OCI-LY7 (cell line): ENCODE measurements around the gene TMEM109. TPM values are rescaled to one million over a fixed set of nuclear protein-coding genes. Genes with fewer than 3 reads are reported as not detected.

Source experiments
- BruUV-seq: library from RNA; stranded (reverse); fragments of 400-500 nt; replicated peaks from 2 replicates; lab custom pipeline; 2021; lab: Mats Ljungman, UMichigan
- CTCF ChIA-PET: fragments of 300-600 bp; sonication (Branson Sonifier 250); formaldehyde crosslinking; loops from one replicate; lab custom pipeline; 2022; ENCODE audit warnings: antibody characterized with exemption; ENCODE audit not compliant: unreplicated experiment; lab: Charles Lee
- POLR2A ChIA-PET: fragments of 300-600 bp; sonication (Branson Sonifier 250); formaldehyde crosslinking; loops from one replicate; lab custom pipeline; 2022; ENCODE audit warnings: antibody characterized with exemption; lab: Charles Lee
- DNase-seq: peaks from one replicate; pipeline ENCODE4 v3.0.0-alpha.2; 2015; ENCODE audit warnings: low spot score
- H2AFZ ChIP-seq: fragments of 200-600 bp; sonication (generic), shearing (Covaris generic); 2 replicates; pipeline ENCODE4 v1.6.1; 2014; ENCODE audit warnings: mild to moderate bottlenecking, antibody characterized with exemption, low read length, moderate library complexity
- H3K27ac ChIP-seq: fragments of 200-600 bp; sonication (generic); 2 replicates; pipeline ENCODE4 v1.5.1; 2014; ENCODE audit warnings: mixed run types, low read depth, mild to moderate bottlenecking, moderate library complexity, low read length, inconsistent platforms; ENCODE audit not compliant: poor library complexity, severe bottlenecking
- H3K36me3 ChIP-seq: fragments of 200-600 bp; sonication (generic); 2 replicates; pipeline ENCODE4 v1.6.1; 2014; ENCODE audit warnings: mild to moderate bottlenecking, antibody characterized with exemption, low read length, moderate library complexity, mixed read lengths; ENCODE audit not compliant: insufficient read depth
- H3K4me1 ChIP-seq: fragments of 200-600 bp; sonication (generic); 2 replicates; pipeline ENCODE4 v1.5.1; 2014; ENCODE audit warnings: mild to moderate bottlenecking, low read length; ENCODE audit not compliant: insufficient read depth, poor library complexity, severe bottlenecking
- H3K4me2 ChIP-seq: fragments of 200-600 bp; sonication (generic); 2 replicates; pipeline ENCODE4 v1.6.1; 2014; ENCODE audit warnings: mild to moderate bottlenecking, low read length
- H3K4me3 ChIP-seq: fragments of 200-600 bp; sonication (generic); 2 replicates; pipeline ENCODE4 v1.5.1; 2014; ENCODE audit warnings: mild to moderate bottlenecking, low read depth, low read length; ENCODE audit not compliant: poor library complexity, severe bottlenecking
- H3K79me2 ChIP-seq: fragments of 200-600 bp; sonication (generic); 2 replicates; pipeline ENCODE4 v1.6.1; 2016; ENCODE audit warnings: low read depth, mild to moderate bottlenecking, low read length, moderate library complexity, mixed read lengths; ENCODE audit not compliant: insufficient read depth
- H3K9me2 ChIP-seq: fragments of 200-600 bp; sonication (generic); 2 replicates; pipeline ENCODE4 v1.6.1; 2016; ENCODE audit warnings: mild to moderate bottlenecking, low read length, mixed read lengths; ENCODE audit not compliant: insufficient read depth
- H3K9me3 ChIP-seq: fragments of 200-600 bp; sonication (generic); 2 replicates; pipeline ENCODE4 v1.6.1; 2014; ENCODE audit warnings: mild to moderate bottlenecking, mixed run types, low read length, mixed read lengths
- H4K20me1 ChIP-seq: fragments of 200-600 bp; sonication (generic); 2 replicates; pipeline ENCODE4 v1.6.1; 2014; ENCODE audit warnings: mild to moderate bottlenecking, antibody characterized with exemption, low read length, moderate library complexity, mixed read lengths; ENCODE audit not compliant: insufficient read depth
- CTCF ChIP-seq: fragments of 200-600 bp; sonication (generic); conservative IDR thresholded peaks from 2 replicates; pipeline ENCODE4 v1.5.1; 2014; ENCODE audit warnings: mild to moderate bottlenecking, antibody characterized with exemption, low read length, moderate library complexity, mixed read lengths
- EZH2phosphoT487 ChIP-seq: fragments of 200-600 bp; sonication (generic); IDR thresholded peaks from 2 replicates; pipeline ENCODE4 v1.6.1; 2018; ENCODE audit warnings: low read depth, borderline replicate concordance, mild to moderate bottlenecking, mixed run types, antibody characterized with exemption, low read length, moderate library complexity, mixed read lengths
- intact Hi-C: fragments of 100-400 bp; cut with micrococcal nuclease; formaldehyde crosslinking; loops from one replicate; pipeline ENCODE4 v1.10.0; 2022; ENCODE audit not compliant: unreplicated experiment
- total RNA-seq, 2 experiments: library from RNA; depleted of rRNA in 1 of 2; stranded (reverse); fragments of >200 nt in 1 of 2; shearing (Covaris generic) in 1 of 2; gene quantifications; 2 replicates each; pipeline ENCODE4 v1.2.3, GENCODE V29; 2014 to 2022

Gene TMEM109
- total RNA-seq, 2 experiments from 2014 or later = 57.0 to 67.8 TPM

- H3K36me3 ChIP-seq = no peaks in the 10 kb centered on the region
- no TSS peak for BruUV-seq
- H3K9me2 ChIP-seq = no peaks in the 10 kb centered on the region
- no peak overlapping the region for H3K4me2 ChIP-seq
- ChIA-PET CTCF (no interaction called here), POLR2A (no interaction called here)
- no peak for DNase-seq
- intact Hi-C loops = loop anchor here (10.0 kb wide), 1 partner anchor 61 kb away; no protein-coding TSS in a partner anchor
- no peak for TF ChIP-seq CTCF
- TF ChIP-seq EZH2phosphoT487 = no peak
- peaks cover 25% of the 10 kb centered on the region for H3K4me1 ChIP-seq
- H2AFZ ChIP-seq = no peak overlapping the region
- no peak overlapping the region for H3K4me3 ChIP-seq
- H3K27ac ChIP-seq = no peak overlapping the region
- no peaks in the 10 kb centered on the region for H4K20me1 ChIP-seq
- no peaks in the 10 kb centered on the region for H3K79me2 ChIP-seq
- H3K9me3 ChIP-seq = no peaks in the 10 kb centered on the region
Measured at GRCh38 chr11:60955571-60955970, 41.6 kb downstream of the TMEM109 start.

- Histone ChIP-seq H3K9me3 (no peaks in the 10 kb centered on the region), H3K4me1 (peaks cover 10% of the 10 kb centered on the region), H3K9me2 (no peaks in the 10 kb centered on the region), H3K4me2 (no peak overlapping the region), H4K20me1 (no peaks in the 10 kb centered on the region), H3K4me3 (no peak overlapping the region), H3K36me3 (no peaks in the 10 kb centered on the region), H3K27ac (no peak overlapping the region), H3K79me2 (no peaks in the 10 kb centered on the region), H2AFZ (no peak overlapping the region)
- intact Hi-C loops = loop anchor here (10.0 kb wide), 1 partner anchor 62 kb away; no protein-coding TSS in a partner anchor
- BruUV-seq = no TSS peak
- CTCF ChIA-PET = no interaction called here
- DNase-seq = no peak
- POLR2A ChIA-PET = no interaction called here
- no peak for TF ChIP-seq CTCF
- TF ChIP-seq EZH2phosphoT487 = no peak
Measured at GRCh38 chr11:60957188-60957587, 43.2 kb downstream of the TMEM109 start.

- Histone ChIP-seq H3K27ac (no peak overlapping the region), H3K9me2 (no peaks in the 10 kb centered on the region), H3K4me2 (no peak overlapping the region), H4K20me1 (no peaks in the 10 kb centered on the region), H3K9me3 (no peaks in the 10 kb centered on the region), H3K4me1 (no peaks in the 10 kb centered on the region), H3K4me3 (no peak overlapping the region), H3K79me2 (no peaks in the 10 kb centered on the region), H2AFZ (no peak overlapping the region), H3K36me3 (no peaks in the 10 kb centered on the region)
- DNase-seq = no peak
- intact Hi-C loops = loop anchor here (10.0 kb wide), 1 partner anchor 65 kb away; no protein-coding TSS in a partner anchor
- no TSS peak for BruUV-seq
- ChIA-PET CTCF (no interaction called here), POLR2A (no interaction called here)
- TF ChIP-seq CTCF (no peak), EZH2phosphoT487 (no peak)
Measured at GRCh38 chr11:60959431-60959830, 45.5 kb downstream of the TMEM109 start.
